GM18499 (cell line): ENCODE data around the gene EIF4E1B.

Experiments
- ATAC-seq: cut with Tn5 transposase; IDR thresholded peaks from one replicate; pipeline ENCODE4 v1.9.1; 2021; ENCODE audit warnings: moderate number of reproducible peaks; ENCODE audit not compliant: insufficient read depth, unreplicated experiment

Gene EIF4E1B

GRCh38 chr5:176679365-176680225 lies 49.1 kb downstream of the EIF4E1B start:
- no peak for ATAC-seq

GRCh38 chr5:176680226-176680563 lies 49.7 kb downstream of the EIF4E1B start:
- ATAC-seq = no peak

GRCh38 chr5:176682016-176682531 lies 51.6 kb downstream of the EIF4E1B start:
- no peak for ATAC-seq

GRCh38 chr5:176685010-176685409 lies 54.5 kb downstream of the EIF4E1B start:
- ATAC-seq = no peak

GRCh38 chr5:176687247-176687646 lies 56.8 kb downstream of the EIF4E1B start:
- no peak for ATAC-seq

GRCh38 chr5:176687881-176688280 lies 57.4 kb downstream of the EIF4E1B start:
- ATAC-seq = no peak

GRCh38 chr5:176690911-176691310 lies 60.4 kb downstream of the EIF4E1B start:
- no peak for ATAC-seq

- no peak for ATAC-seq
These were observed 61.0 kb downstream of the EIF4E1B start for GRCh38 chr5:176691524-176691923.

GRCh38 chr5:176692326-176692725 lies 61.9 kb downstream of the EIF4E1B start:
- no peak for ATAC-seq

- no peak for ATAC-seq
These were observed 62.5 kb downstream of the EIF4E1B start for GRCh38 chr5:176692839-176693476.

GRCh38 chr5:176693477-176693851 lies 63.0 kb downstream of the EIF4E1B start:
- ATAC-seq = no peak

GRCh38 chr5:176694146-176694545 lies 63.7 kb downstream of the EIF4E1B start:
- no peak for ATAC-seq

- no peak for ATAC-seq
These were observed 64.2 kb downstream of the EIF4E1B start for GRCh38 chr5:176694631-176695030.

GRCh38 chr5:176695073-176695472 lies 64.6 kb downstream of the EIF4E1B start:
- ATAC-seq = no peak
